ENCODE data around the gene RNASE8.

Gene RNASE8

DNA sequence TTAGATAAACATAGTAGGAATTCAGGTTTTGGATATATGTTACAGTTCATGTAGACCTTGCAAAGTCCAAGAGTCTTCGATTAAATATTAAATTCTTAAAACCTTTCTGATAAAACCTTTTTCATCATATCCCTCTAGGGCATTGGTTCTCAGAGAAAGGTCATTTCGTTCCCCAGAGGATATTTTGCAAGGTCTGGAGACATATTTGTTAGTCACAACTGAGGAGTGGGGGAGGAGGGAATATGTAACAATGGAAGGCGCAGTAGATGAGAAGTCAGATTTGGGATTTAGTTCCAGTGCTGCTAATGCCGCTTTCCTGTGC is 48.5 kb downstream of the RNASE8 start:
- H3K4me1 ChIP-seq (ENCODE audit: insufficient read depth, low read length): peaks cover 27% of the 10 kb centered on the region
- H3K27me3 ChIP-seq (ENCODE audit: insufficient read depth, low read length): no peaks in the 10 kb centered on the region
- no peak overlapping the region for H3K9ac ChIP-seq (ENCODE audit: low read depth, low read length)
- H3K9me3 ChIP-seq (ENCODE audit: insufficient read depth, low read depth, low read length): no peaks in the 10 kb centered on the region
- H3K4me3 ChIP-seq (ENCODE audit: low read length): no peak overlapping the region
- no peaks in the 10 kb centered on the region for H3K36me3 ChIP-seq (ENCODE audit: insufficient read depth, low read depth, low read length)
- H3K27ac ChIP-seq (ENCODE audit: low read length): no peak overlapping the region

DNA sequence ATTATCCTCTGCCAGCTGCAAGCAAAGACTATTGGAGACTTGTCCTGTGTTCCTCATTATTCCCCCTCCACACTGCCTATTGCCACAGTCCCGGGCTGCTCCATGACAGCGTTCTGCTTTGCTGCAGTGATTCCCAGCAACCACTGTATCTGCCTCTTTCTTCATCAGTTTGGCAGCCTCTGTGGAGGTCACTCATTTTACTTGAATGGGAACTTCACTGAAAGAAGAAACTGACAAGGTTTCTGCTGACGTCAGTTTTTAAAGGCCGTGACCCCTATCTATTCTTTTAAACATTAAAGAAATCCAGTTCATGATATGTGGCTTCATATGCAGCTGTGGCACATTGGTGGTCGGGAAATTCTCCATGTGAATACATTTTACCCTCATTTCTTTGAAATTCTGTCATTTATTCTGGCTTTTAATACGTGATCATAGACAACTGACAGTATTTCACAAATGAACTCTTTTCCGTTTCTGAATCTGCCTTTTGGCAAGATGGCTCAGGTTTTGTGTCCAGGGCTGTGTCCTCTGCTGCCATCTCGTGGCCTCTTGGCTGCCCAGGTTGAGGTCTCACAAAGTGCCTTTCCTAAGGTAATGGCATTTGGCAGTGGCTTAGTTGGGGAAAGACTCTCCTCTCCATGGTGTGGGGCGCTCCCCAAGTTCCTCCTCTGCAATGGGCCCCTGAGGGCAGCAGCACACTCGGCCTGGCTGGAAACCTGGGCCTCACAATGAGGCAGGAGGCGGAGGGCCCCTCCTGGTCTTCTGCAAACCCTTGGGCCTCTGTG is 49.1 kb downstream of the RNASE8 start:
- Histone ChIP-seq H3K36me3 (ENCODE audit: insufficient read depth, low read depth, low read length) (no peaks in the 10 kb centered on the region), H3K27me3 (ENCODE audit: insufficient read depth, low read length) (no peaks in the 10 kb centered on the region), H3K9ac (ENCODE audit: low read depth, low read length) (no peak overlapping the region), H3K9me3 (ENCODE audit: insufficient read depth, low read depth, low read length) (no peaks in the 10 kb centered on the region), H3K4me3 (ENCODE audit: low read length) (0 out of 2 replicates have a peak overlapping the region, but pooled peaks have one; percentile 3), H3K27ac (ENCODE audit: low read length) (no peak overlapping the region), H3K4me1 (ENCODE audit: insufficient read depth, low read length) (peaks cover 23% of the 10 kb centered on the region)

DNA sequence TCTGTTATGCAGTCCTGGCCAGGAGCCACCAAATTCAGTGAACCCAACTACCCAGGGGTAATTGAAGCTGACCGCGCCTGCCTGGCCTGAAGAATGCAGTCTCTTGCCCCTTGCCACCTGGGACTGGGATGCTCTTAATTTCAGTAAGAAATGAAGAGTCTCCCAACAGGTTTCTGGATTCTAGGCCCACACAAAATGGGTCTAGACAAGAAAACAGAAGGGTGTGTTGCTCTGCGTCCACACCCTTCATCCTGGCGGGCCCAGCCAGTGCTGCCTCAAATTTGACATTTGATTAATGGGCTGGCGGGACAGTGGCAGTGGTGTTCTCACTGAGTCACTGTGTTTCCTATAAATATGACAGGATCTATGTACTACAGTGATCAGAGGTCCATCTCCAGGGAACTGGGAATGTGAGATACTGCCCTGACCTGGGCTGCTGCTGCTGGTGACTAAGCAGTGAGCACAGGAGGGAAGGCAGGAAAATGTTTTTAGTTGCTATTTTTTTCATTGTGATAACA is 49.7 kb downstream of the RNASE8 start:
- H3K4me1 ChIP-seq (ENCODE audit: insufficient read depth, low read length): peaks cover 16% of the 10 kb centered on the region
- no peaks in the 10 kb centered on the region for H3K9me3 ChIP-seq (ENCODE audit: insufficient read depth, low read depth, low read length)
- no peak overlapping the region for H3K9ac ChIP-seq (ENCODE audit: low read depth, low read length)
- no peaks in the 10 kb centered on the region for H3K36me3 ChIP-seq (ENCODE audit: insufficient read depth, low read depth, low read length)
- H3K4me3 ChIP-seq (ENCODE audit: low read length): no peak overlapping the region
- H3K27me3 ChIP-seq (ENCODE audit: insufficient read depth, low read length): no peaks in the 10 kb centered on the region
- H3K27ac ChIP-seq (ENCODE audit: low read length): no peak overlapping the region

Measured in iPS-20b (cell line).